HEK293T (cell line): ENCODE results near the gene DTNBP1.

Experiments used
- CTCF ChIA-PET: fragments of 350-600 bp; formaldehyde crosslinking; extraction: SDS; loops from one replicate; lab custom pipeline; 2021; ENCODE audit warnings: antibody characterized with exemption, inconsistent platforms; lab: Yijun Ruan, JAX
- POLR2A ChIA-PET: fragments of 350-600 bp; formaldehyde crosslinking; extraction: SDS; loops from one replicate; lab custom pipeline; 2020; ENCODE audit warnings: antibody characterized with exemption, inconsistent platforms; lab: Yijun Ruan, JAX
- DNase-seq: peaks from one replicate; pipeline ENCODE4 v3.0.0; 2012; ENCODE audit warnings: mixed read lengths; ENCODE audit errors: extremely low spot score
- ARNT ChIP-seq: fragments of 450-650 bp; IDR thresholded peaks from 2 replicates; pipeline ENCODE4 v1.6.1; 2017; ENCODE audit warnings: mild to moderate bottlenecking
- BHLHE40 ChIP-seq: fragments of 450-650 bp; IDR thresholded peaks from 2 replicates; pipeline ENCODE4 v1.6.1; 2016; ENCODE audit warnings: mild to moderate bottlenecking, moderate library complexity, borderline replicate concordance
- CTBP1 ChIP-seq: fragments of 450-650 bp; IDR thresholded peaks from 2 replicates; pipeline ENCODE4 v1.6.1; 2016; ENCODE audit warnings: borderline replicate concordance
- ELF4 ChIP-seq: fragments of 450-650 bp; IDR thresholded peaks from 2 replicates; pipeline ENCODE4 v1.6.1; 2017; ENCODE audit warnings: antibody characterized with exemption
- FOXA1 ChIP-seq: fragments of 450-650 bp; IDR thresholded peaks from 2 replicates; pipeline ENCODE4 v1.6.1; 2016; ENCODE audit warnings: mild to moderate bottlenecking
- FOXK2 ChIP-seq: fragments of 450-650 bp; IDR thresholded peaks from 2 replicates; pipeline ENCODE4 v1.6.1; 2016; ENCODE audit warnings: mild to moderate bottlenecking
- FOXM1 ChIP-seq: fragments of 450-650 bp; IDR thresholded peaks from 2 replicates; pipeline ENCODE4 v1.6.1; 2017; ENCODE audit warnings: mild to moderate bottlenecking, borderline replicate concordance
- HDGF ChIP-seq: fragments of 450-650 bp; IDR thresholded peaks from 2 replicates; pipeline ENCODE4 v1.6.1; 2017; ENCODE audit warnings: antibody characterized with exemption, borderline replicate concordance
- L3MBTL2 ChIP-seq: fragments of 450-650 bp; conservative IDR thresholded peaks from 2 replicates; pipeline ENCODE4 v1.6.1; 2016; ENCODE audit warnings: mild to moderate bottlenecking
- LEF1 ChIP-seq: fragments of 450-650 bp; IDR thresholded peaks from 2 replicates; pipeline ENCODE4 v1.6.1; 2017; ENCODE audit warnings: mild to moderate bottlenecking, borderline replicate concordance
- NFRKB ChIP-seq: fragments of 450-650 bp; IDR thresholded peaks from 2 replicates; pipeline ENCODE4 v1.6.1; 2016; ENCODE audit warnings: mild to moderate bottlenecking, moderate library complexity
- SP1 ChIP-seq: fragments of 450-650 bp; IDR thresholded peaks from 2 replicates; pipeline ENCODE4 v1.6.1; 2017
- SUZ12 ChIP-seq: fragments of 450-650 bp; IDR thresholded peaks from 2 replicates; pipeline ENCODE4 v1.6.1; 2016; ENCODE audit warnings: mild to moderate bottlenecking
- TARDBP ChIP-seq: fragments of 450-650 bp; IDR thresholded peaks from 2 replicates; pipeline ENCODE4 v1.6.1; 2016
- ZNF384 ChIP-seq: fragments of 450-650 bp; IDR thresholded peaks from 2 replicates; pipeline ENCODE4 v1.6.1; 2016
- TF ChIP-seq, protein P1 (sequence below): fragments of 450-650 bp; IDR thresholded peaks from 2 replicates; pipeline ENCODE4 v1.6.1; 2016

Gene DTNBP1

DNA sequence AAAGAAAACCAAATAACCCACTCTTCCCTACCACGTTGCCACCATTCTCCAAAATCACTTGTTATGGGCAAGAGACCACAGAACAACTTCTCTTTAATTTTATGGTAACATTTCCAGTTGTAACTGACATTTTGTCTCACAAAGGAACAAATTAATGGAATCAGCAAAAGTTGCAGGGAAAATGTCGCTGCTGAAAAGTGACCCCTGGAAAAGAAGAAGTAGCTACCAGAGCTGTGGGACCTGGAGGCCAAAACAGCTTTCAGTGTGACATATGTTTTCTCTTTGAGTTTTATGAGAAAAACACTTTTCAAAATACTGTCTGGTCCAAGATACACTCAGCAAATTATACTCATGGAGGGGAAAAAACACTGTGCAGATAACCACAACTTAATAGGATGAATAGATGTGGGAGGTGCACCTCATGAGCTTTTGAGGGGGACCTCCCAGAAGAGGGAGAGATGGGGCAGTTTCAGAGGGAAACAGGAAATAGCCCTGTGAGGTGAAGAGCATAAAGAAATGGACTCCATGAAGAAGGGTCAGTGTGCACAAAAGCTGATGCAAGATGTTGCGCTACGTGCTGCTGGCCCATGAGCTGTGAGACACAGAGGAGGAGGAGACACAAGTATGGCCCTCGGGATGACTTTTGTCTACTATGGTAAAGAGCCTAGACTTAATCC, 87.3 kb downstream of the DTNBP1 start:
- ChIA-PET CTCF (interaction anchor here (0.7 kb wide), 1 partner anchor 69 kb away, joined by 3 read pairs; no protein-coding TSS in a partner anchor), POLR2A (no interaction called here)
- TF ChIP-seq ARNT: no peak
- no peak for TF ChIP-seq NFRKB
- TF ChIP-seq FOXA1: no peak
- TF ChIP-seq LEF1: no peak
- TF ChIP-seq SUZ12: no peak
- TF ChIP-seq L3MBTL2: no peak
- TF ChIP-seq SP1: no peak
- no peak for TF ChIP-seq HDGF
- TF ChIP-seq, protein P1, sequence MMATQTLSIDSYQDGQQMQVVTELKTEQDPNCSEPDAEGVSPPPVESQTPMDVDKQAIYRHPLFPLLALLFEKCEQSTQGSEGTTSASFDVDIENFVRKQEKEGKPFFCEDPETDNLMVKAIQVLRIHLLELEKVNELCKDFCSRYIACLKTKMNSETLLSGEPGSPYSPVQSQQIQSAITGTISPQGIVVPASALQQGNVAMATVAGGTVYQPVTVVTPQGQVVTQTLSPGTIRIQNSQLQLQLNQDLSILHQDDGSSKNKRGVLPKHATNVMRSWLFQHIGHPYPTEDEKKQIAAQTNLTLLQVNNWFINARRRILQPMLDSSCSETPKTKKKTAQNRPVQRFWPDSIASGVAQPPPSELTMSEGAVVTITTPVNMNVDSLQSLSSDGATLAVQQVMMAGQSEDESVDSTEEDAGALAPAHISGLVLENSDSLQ: no peak
- no peak for TF ChIP-seq TARDBP
- TF ChIP-seq ZNF384: no peak
- TF ChIP-seq ELF4: no peak
- no peak for DNase-seq

DNA sequence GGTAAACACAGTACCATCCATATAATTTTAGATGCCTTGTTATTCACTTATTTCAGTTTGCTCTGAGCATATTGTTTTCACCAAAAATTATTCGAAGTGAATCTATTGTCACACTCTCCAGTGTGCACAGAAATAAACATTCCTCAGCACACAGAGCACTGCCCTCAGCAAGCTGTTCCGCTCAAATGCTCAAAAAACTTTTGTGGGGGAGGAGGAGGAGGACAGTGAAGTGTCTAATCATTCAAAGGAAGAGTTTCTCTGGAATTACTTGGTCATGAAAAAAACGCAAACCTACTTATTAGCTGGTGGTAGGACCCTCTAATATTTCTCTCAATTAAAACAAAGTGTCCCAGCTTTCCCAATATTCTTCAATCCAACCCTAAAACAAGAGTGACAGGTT, 88.3 kb downstream of the DTNBP1 start:
- no peak for DNase-seq
- POLR2A ChIA-PET: no interaction called here
- TF ChIP-seq FOXK2: no peak
- TF ChIP-seq SUZ12: no peak
- no peak for TF ChIP-seq ZNF384
- no peak for TF ChIP-seq ELF4
- no peak for TF ChIP-seq TARDBP
- TF ChIP-seq SP1: no peak
- CTCF ChIA-PET: no interaction called here

DNA sequence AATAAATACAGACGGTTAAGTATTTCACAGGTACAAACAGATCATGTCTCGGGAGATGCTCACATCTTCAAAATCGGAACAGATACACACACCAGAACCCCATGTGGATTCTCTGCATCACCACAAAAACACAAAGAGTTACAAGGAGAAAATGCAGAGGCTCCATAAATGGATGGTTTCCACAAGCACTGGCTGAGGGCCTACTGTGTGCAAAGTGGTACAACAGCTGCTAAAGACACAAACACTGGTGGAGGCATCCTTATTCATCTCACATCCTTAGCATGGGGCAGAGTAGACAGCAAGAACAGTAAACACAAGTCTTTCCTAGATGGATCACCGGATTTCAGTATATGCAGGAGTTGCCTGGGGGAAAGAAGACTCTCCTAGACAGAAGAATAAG, 88.8 kb downstream of the DTNBP1 start:
- no peak for DNase-seq
- ChIA-PET CTCF (no interaction called here), POLR2A (no interaction called here)
- TF ChIP-seq FOXA1 (no peak), SUZ12 (no peak), TARDBP (no peak), CTBP1 (no peak), NFRKB (no peak), BHLHE40 (no peak), SP1 (no peak), ELF4 (no peak), ZNF384 (no peak), FOXK2 (no peak), LEF1 (no peak), L3MBTL2 (no peak), HDGF (no peak), FOXM1 (no peak), ARNT (no peak)
- TF ChIP-seq, protein P1: no peak

DNA sequence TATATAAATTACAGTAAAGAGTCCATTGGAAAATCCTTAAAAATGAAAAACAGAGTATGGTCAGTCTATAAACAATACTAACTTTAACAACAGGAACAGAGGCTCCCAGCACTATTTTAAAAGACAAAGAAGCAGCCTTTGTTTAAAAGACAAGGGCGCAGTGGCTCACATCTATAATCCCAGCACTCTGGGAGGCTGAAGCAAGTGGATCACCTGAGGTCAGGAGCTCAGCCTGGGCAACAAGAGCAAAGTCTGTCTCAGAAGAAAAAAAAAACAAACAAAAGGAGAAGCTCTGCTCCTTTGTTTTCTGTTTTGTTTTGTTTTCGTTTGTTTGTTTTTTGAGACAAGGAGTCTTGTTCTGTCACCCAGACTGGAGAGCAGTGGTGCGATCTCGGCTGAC, 89.4 kb downstream of the DTNBP1 start:
- DNase-seq: no peak
- ChIA-PET POLR2A (no interaction called here), CTCF (no interaction called here)
- no peak for TF ChIP-seq FOXM1
- no peak for TF ChIP-seq ZNF384
- no peak for TF ChIP-seq FOXA1
- no peak for TF ChIP-seq ARNT
- no peak for TF ChIP-seq LEF1
- no peak for TF ChIP-seq FOXK2
- TF ChIP-seq TARDBP: no peak
- no peak for TF ChIP-seq SUZ12
- TF ChIP-seq, protein P1: no peak
- no peak for TF ChIP-seq BHLHE40
- no peak for TF ChIP-seq ELF4

DNA sequence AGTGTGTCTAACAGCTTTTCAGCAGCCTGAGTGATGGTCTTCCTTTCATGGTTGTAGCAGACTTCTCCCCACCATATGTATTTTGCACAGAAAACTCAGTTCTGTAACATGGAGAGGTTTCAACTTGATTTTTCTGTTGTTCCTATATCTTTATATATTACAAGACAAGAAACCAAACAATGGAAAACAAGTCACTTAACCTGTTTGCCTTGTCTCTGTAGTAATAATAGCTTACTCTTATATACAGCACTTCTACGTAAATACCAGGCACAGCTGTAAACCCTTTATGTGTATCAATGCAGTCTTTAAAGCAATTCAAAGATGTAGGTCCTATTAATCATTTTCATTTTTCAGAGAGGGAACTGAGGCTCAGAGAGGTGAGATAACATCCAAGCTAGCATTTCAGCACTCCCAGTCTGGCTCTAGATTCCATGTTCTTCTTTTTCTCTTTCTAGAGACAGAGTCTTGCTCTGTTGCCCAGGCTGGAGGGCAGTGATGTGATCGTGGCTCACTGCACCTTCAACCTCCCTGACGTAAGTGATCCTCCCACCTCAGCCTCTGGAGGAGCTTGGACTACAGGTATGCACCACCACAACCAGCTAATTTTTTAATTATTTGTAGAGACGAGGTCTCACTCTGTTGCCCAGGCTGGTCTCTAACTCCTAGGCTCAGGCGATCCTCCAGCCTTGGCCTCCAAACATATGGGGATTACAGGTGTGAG, 90.4 kb downstream of the DTNBP1 start:
- ChIA-PET POLR2A (no interaction called here), CTCF (no interaction called here)
- TF ChIP-seq NFRKB (no peak), BHLHE40 (no peak), ZNF384 (no peak), TARDBP (no peak), FOXM1 (no peak), L3MBTL2 (no peak), SUZ12 (no peak), SP1 (no peak), FOXK2 (no peak), ELF4 (no peak), HDGF (no peak), LEF1 (no peak)
- TF ChIP-seq, protein P1: no peak
- DNase-seq: no peak
